Kidney (tissue), 14 donors: Measurements from ENCODE around the gene PLCB4. TPM values are rescaled to one million over a fixed set of nuclear protein-coding genes. Genes with fewer than 3 reads are reported as not detected.

Experiments
- DNase-seq, 5 donors: peaks; one replicate each; pipeline ENCODE4 v3.0.0-alpha.2; 2013 to 2020
- FAIRE-seq: peaks from 2 replicates; lab custom pipeline; 2012; peaks lifted over from hg19 to GRCh38; lab: Jason Lieb, UNC
- H3K27ac ChIP-seq, 2 donors: one replicate each; pipeline ENCODE4 v1.7.0; 2013; ENCODE audit warnings: low read depth in 2 of 2, low read length in 2 of 2, inconsistent platforms in 1 of 2
- H3K27me3 ChIP-seq: one replicate; pipeline ENCODE4 v1.7.1; 2013; ENCODE audit warnings: low read length, inconsistent platforms; ENCODE audit not compliant: control insufficient read depth, insufficient read depth
- H3K36me3 ChIP-seq, 3 donors: one replicate each; pipeline versions ENCODE4 v1.7.0 to v1.7.1; 2013; ENCODE audit warnings: low read length in 3 of 3, control low read depth in 1 of 3, inconsistent platforms in 1 of 3; ENCODE audit not compliant: insufficient read depth in 3 of 3, control insufficient read depth in 2 of 3
- H3K4me1 ChIP-seq, 3 donors: one replicate each; pipeline versions ENCODE4 v1.7.0 to v1.7.1; 2013; ENCODE audit warnings: low read length in 3 of 3, inconsistent platforms in 1 of 3, low read depth in 1 of 3; ENCODE audit not compliant: control insufficient read depth in 2 of 3, insufficient read depth in 2 of 3
- H3K4me3 ChIP-seq, 3 donors: one replicate each; pipeline versions ENCODE4 v1.7.0 to v1.8.1; 2013; ENCODE audit warnings: low read length in 3 of 3, control low read depth in 1 of 3, inconsistent platforms in 1 of 3
- H3K9ac ChIP-seq, 3 donors: one replicate each; pipeline versions ENCODE4 v1.7.0 to v1.7.1; 2013; ENCODE audit warnings: low read length in 3 of 3, control low read depth in 1 of 3, inconsistent platforms in 1 of 3
- H3K9me3 ChIP-seq, 3 donors: one replicate each; pipeline versions ENCODE4 v1.7.0 to v1.7.1; 2013; ENCODE audit warnings: low read length in 3 of 3, control low read depth in 1 of 3, inconsistent platforms in 1 of 3; ENCODE audit not compliant: control insufficient read depth in 2 of 3, insufficient read depth in 1 of 3
- CTCF ChIP-seq: IDR thresholded peaks from 3 replicates; pipeline ENCODE4 v1.5.1; 2012; ENCODE audit warnings: mild to moderate bottlenecking, moderate library complexity, borderline replicate concordance; ENCODE audit not compliant: insufficient read depth; ENCODE audit errors: extremely low read depth
- intact Hi-C: fragments of 100-400 bp; cut with DNase I; formaldehyde crosslinking; loops from one replicate; pipeline ENCODE4 v1.11.1; 2022
- polyA plus RNA-seq: library from polyadenylated mRNA; stranded (reverse); fragments of 350-450 nt; fragmentation: Illumina TruSeq; extraction: RNeasy Lipid Tissue Mini Kit (QIAGEN cat#74804); gene quantifications from one replicate; pipeline ENCODE4 v1.2.3, GENCODE V29; 2014; ENCODE audit warnings: low read depth, low replicate concordance; ENCODE audit not compliant: insufficient read depth
- total RNA-seq: library from RNA; stranded (reverse); fragmentation: NEBNext Ultra II Directional; extraction: Animal tissue kit (Norgen Biotek cat#: 25700); gene quantifications from one replicate; pipeline ENCODE4 v1.2.1, GENCODE V29; 2021
- donor health status: control.
- donor health status: control.
- donor health status: control.
- donor health status: control.
- donor health status: control.
- donor health status: DM: yes; HTN: yes; CAD: no.
- donor health status: Normal renal cell carcinoma (clear cell type).

PLCB4 gene
- total and polyA plus RNA-seq, 2 donors from 2014 or later: 2.8 to 17.7 TPM

DNA sequence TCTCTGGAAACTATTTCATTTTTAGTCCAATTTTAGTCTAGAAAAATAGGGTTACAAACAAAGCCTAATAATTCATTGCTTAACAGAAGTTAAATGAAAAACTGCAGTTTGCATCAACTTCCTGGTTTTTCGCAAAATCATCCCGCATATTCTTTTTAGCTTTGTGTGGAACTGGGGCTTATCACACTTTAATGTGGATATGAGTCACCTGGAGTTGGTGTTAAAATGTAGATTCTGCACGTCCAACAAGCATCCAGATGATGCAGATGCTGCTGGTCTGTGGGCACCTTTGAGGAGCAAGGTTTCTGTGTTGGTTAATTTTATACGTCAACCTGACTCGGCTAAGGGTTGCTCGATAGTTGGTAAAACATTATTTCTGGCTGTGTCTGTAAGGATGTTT lies 126.1 kb downstream of the PLCB4 start:
- no peaks in the 10 kb centered on the region for H3K9me3 ChIP-seq
- H3K4me1 ChIP-seq: no peaks in the 10 kb centered on the region
- H3K36me3 ChIP-seq: no peaks in the 10 kb centered on the region
- intact Hi-C loops: no loop called here
- DNase-seq (no peak), FAIRE-seq (no peak)
- H3K4me3 ChIP-seq: no peak overlapping the region
- no peak overlapping the region for H3K27ac ChIP-seq
- no peaks in the 10 kb centered on the region for H3K27me3 ChIP-seq
- no peak overlapping the region for H3K9ac ChIP-seq
- TF ChIP-seq CTCF: no peak

- intact Hi-C loops: no loop called here
- no peak for FAIRE-seq
- DNase-seq: no peak
Measured at GRCh38 chr20:9196110-9196509, 127.2 kb downstream of the PLCB4 start.

DNA sequence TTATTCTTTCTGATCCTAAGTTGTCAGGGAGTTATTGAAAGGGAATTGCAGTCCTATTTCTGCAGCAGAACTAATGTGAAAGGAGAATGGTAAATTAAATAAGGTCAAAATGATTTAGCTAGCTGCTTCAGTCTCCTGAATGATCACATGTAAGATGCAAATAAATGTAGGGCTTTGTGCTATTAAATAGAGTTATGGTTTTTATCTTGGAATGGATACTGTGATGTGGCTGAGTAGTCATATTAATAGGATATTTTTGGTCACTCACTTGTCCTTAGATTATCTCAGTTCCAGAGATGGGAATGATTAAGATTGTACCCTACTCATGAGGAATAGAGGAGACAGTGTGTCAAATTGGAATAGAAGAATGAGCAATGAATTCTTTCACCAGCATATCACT lies 129.6 kb downstream of the PLCB4 start:
- intact Hi-C loops: no loop called here
- no peak overlapping the region for H3K27ac ChIP-seq
- DNase-seq (no peak), FAIRE-seq (no peak)
- H3K4me1 ChIP-seq: no peaks in the 10 kb centered on the region
- no peak overlapping the region for H3K9ac ChIP-seq
- H3K4me3 ChIP-seq: no peak overlapping the region
- no peak for TF ChIP-seq CTCF
- H3K9me3 ChIP-seq: no peaks in the 10 kb centered on the region
- H3K27me3 ChIP-seq: no peaks in the 10 kb centered on the region
- H3K36me3 ChIP-seq: no peaks in the 10 kb centered on the region

More at GRCh38 chr20:9196110-9196509, 127.2 kb downstream of the PLCB4 start:
- Histone ChIP-seq H3K36me3 (no peaks in the 10 kb centered on the region), H3K4me1 (no peaks in the 10 kb centered on the region), H3K4me3 (no peak overlapping the region), H3K27me3 (no peaks in the 10 kb centered on the region), H3K9me3 (no peaks in the 10 kb centered on the region), H3K9ac (no peak overlapping the region), H3K27ac (no peak overlapping the region)
- no peak for TF ChIP-seq CTCF

DNA sequence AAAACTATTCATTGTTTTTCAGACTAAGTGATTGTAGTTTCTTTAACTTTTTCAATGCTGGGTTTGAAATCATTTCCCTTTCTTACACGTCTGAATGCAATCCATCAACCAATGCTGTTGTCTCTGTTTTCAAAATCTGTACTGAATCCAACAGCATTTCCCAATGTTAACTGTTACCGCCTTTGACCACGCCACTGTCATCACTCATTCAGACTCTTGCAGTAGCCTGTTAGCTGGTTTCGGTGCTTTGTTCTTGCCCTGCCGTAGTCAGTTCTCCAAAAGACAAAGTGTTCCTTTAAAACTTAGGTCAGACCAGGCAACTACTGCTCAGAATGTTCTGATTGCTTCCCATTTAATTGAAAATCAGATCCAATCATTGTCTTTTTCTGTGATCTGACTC lies 131.3 kb downstream of the PLCB4 start:
- DNase-seq: no peak
- no peak for TF ChIP-seq CTCF
- H3K4me1 ChIP-seq: no peaks in the 10 kb centered on the region
- no peak overlapping the region for H3K27ac ChIP-seq
- H3K4me3 ChIP-seq: no peak overlapping the region
- intact Hi-C loops: no loop called here
- no peaks in the 10 kb centered on the region for H3K36me3 ChIP-seq
- no peaks in the 10 kb centered on the region for H3K27me3 ChIP-seq
- FAIRE-seq: no peak
- no peaks in the 10 kb centered on the region for H3K9me3 ChIP-seq
- no peak overlapping the region for H3K9ac ChIP-seq
